Nephron (organoid): ENCODE data around the gene ANKRD33B.

Experiments
- H3K27ac Mint-ChIP-seq, 3 experiments: 2 replicates each; pipeline ENCODE4 v1.8.0; 2020; ENCODE audit warnings: mixed read lengths in 3 of 3, mild to moderate bottlenecking in 2 of 3, moderate library complexity in 1 of 3
- H3K27me3 Mint-ChIP-seq: 2 replicates; pipeline ENCODE4 v1.8.0; 2021; ENCODE audit warnings: low read depth, mild to moderate bottlenecking, moderate library complexity, mixed read lengths
- H3K36me3 Mint-ChIP-seq: 2 replicates; pipeline ENCODE4 v1.8.0; 2020; ENCODE audit warnings: low read depth, mixed read lengths
- H3K4me1 Mint-ChIP-seq: 2 replicates; pipeline ENCODE4 v1.8.0; 2020; ENCODE audit warnings: mixed read lengths
- H3K4me3 Mint-ChIP-seq, 3 experiments: 2 replicates each; pipeline ENCODE4 v1.8.0; 2020; ENCODE audit warnings: mild to moderate bottlenecking in 3 of 3, mixed read lengths in 3 of 3, moderate library complexity in 2 of 3
- H3K9me3 Mint-ChIP-seq: 2 replicates; pipeline ENCODE4 v1.8.0; 2020; ENCODE audit warnings: mixed read lengths
- TF ChIP-seq, protein P1 (sequence below), 3 experiments: fragments of 200-600 bp; sonication (generic); IDR thresholded peaks; one replicate each; pipeline ENCODE4 v1.5.0; 2021; ENCODE audit warnings: antibody characterized with exemption in 3 of 3; ENCODE audit not compliant: unreplicated experiment in 3 of 3

The ANKRD33B gene

DNA sequence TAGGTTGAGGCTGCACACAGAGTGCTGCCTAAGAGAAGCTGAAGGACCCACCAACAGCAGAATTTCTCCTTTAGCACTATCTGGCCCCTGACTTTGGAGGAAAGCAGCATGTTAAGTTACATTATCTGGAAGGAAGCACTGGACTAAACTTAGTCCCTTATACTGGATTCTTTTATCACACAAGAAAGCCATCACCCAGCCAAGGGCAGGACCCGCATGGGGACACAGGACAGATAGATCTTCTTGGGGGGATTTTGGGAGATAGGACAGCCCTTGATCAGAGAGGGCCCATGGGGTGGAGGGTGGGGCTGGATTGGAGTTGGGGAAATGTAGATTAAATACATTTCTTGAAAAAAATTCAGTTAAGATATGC, 14.4 kb downstream of the ANKRD33B start:
- Mint-ChIP-seq H3K9me3 (no peaks in the 10 kb centered on the region), H3K36me3 (no peaks in the 10 kb centered on the region), H3K4me3 (no peak overlapping the region), H3K27me3 (peaks cover 3% of the 10 kb centered on the region), H3K4me1 (no peaks in the 10 kb centered on the region), H3K27ac (no peak overlapping the region)
- TF ChIP-seq, protein P1, sequence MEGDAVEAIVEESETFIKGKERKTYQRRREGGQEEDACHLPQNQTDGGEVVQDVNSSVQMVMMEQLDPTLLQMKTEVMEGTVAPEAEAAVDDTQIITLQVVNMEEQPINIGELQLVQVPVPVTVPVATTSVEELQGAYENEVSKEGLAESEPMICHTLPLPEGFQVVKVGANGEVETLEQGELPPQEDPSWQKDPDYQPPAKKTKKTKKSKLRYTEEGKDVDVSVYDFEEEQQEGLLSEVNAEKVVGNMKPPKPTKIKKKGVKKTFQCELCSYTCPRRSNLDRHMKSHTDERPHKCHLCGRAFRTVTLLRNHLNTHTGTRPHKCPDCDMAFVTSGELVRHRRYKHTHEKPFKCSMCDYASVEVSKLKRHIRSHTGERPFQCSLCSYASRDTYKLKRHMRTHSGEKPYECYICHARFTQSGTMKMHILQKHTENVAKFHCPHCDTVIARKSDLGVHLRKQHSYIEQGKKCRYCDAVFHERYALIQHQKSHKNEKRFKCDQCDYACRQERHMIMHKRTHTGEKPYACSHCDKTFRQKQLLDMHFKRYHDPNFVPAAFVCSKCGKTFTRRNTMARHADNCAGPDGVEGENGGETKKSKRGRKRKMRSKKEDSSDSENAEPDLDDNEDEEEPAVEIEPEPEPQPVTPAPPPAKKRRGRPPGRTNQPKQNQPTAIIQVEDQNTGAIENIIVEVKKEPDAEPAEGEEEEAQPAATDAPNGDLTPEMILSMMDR (IDR thresholded peaks at IDR 0.05; ENCODE audit: unreplicated experiment in 3 of 3), result no peak

DNA sequence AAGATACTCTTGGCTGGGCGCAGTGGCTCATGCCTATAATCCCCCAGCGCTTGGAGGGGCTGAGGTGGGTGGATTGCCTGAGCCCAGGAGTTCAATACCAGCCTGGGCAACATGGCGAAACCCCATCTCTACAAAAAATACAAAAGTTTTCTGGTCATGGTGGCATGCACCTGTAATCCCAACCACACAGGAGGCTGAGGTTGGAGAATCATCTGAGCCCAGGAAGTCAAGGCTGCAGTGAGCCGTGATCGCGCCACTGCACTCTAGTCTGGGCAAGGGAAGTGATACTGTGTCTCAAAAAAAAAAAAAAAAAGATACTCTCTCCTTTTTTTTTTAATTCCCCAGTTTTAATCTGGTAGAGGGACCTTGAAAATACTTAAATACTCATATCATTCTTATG, 15.0 kb downstream of the ANKRD33B start:
- no peaks in the 10 kb centered on the region for H3K36me3 Mint-ChIP-seq
- H3K9me3 Mint-ChIP-seq, result no peaks in the 10 kb centered on the region
- no peak overlapping the region for H3K4me3 Mint-ChIP-seq
- no peak overlapping the region for H3K27ac Mint-ChIP-seq
- H3K4me1 Mint-ChIP-seq, result peaks cover 5% of the 10 kb centered on the region
- TF ChIP-seq, protein P1 (IDR thresholded peaks at IDR 0.05; ENCODE audit: unreplicated experiment in 3 of 3), result no peak
- H3K27me3 Mint-ChIP-seq, result peaks cover 3% of the 10 kb centered on the region

- H3K4me1 Mint-ChIP-seq, result peaks cover 6% of the 10 kb centered on the region
- no peak overlapping the region for H3K4me3 Mint-ChIP-seq
- peaks cover 3% of the 10 kb centered on the region for H3K27me3 Mint-ChIP-seq
- no peak overlapping the region for H3K27ac Mint-ChIP-seq
- no peaks in the 10 kb centered on the region for H3K9me3 Mint-ChIP-seq
- TF ChIP-seq, protein P1 (IDR thresholded peaks at IDR 0.05; ENCODE audit: unreplicated experiment in 3 of 3), result no peak
- no peaks in the 10 kb centered on the region for H3K36me3 Mint-ChIP-seq
Observed at GRCh38 chr5:10579536-10580521, 16.0 kb downstream of the ANKRD33B start.

DNA sequence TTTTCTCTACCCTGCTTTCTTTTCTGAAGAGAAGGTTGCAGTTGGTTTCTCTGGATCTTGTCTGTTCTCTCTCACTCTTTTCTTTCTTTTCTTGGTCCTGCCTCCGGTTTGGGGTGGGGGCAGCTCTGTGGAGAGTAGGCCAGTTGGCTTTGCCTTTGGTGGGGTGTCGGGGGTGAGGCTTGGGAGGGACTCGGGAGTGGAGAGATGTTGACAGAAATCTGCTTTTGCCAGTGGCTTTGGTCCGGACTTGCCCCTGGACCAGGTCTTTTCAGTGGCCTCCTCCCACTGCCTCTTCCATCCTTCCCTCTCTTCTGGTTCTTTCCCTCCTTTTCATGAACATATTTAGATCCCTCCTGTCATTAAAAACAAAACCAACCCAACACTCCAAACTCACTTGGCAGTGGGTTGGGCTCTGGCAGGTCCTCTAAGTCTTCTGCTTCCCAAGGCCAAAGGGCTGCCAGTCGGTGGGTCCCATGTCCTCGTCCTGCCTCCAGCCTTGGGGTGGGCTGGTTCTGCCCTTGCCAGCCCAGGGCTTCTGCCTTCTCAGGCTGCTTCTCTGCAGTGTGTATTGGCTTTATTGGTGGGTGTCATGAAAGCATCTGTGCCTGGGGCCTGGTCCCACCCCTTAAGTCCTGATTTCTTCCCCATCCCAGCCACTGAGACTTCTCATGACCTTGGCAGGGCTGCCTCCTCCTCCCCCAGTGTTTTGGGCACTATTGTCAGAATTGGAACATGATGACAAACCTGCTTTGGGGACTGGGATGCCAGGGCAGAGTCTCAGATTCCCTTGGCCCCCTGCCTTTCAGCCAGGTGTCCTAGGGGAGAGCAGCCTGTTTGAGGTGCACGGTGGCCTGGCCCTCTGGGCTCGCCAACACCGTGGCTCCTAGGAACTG, 16.9 kb downstream of the ANKRD33B start:
- no peaks in the 10 kb centered on the region for H3K9me3 Mint-ChIP-seq
- no peak overlapping the region for H3K4me3 Mint-ChIP-seq
- TF ChIP-seq, protein P1 (IDR thresholded peaks at IDR 0.05; ENCODE audit: unreplicated experiment in 3 of 3), result no peak
- H3K36me3 Mint-ChIP-seq, result no peaks in the 10 kb centered on the region
- H3K27ac Mint-ChIP-seq, result no peak overlapping the region
- peaks cover 6% of the 10 kb centered on the region for H3K4me1 Mint-ChIP-seq
- peaks cover 3% of the 10 kb centered on the region for H3K27me3 Mint-ChIP-seq

- H3K4me1 Mint-ChIP-seq, result peaks cover 6% of the 10 kb centered on the region
- H3K36me3 Mint-ChIP-seq, result no peaks in the 10 kb centered on the region
- TF ChIP-seq, protein P1 (IDR thresholded peaks at IDR 0.05; ENCODE audit: unreplicated experiment in 3 of 3), result no peak
- H3K27me3 Mint-ChIP-seq, result peaks cover 3% of the 10 kb centered on the region
- H3K27ac Mint-ChIP-seq, result no peak overlapping the region
- H3K9me3 Mint-ChIP-seq, result no peaks in the 10 kb centered on the region
- no peak overlapping the region for H3K4me3 Mint-ChIP-seq
Observed at GRCh38 chr5:10581424-10581748, 17.5 kb downstream of the ANKRD33B start.
